Ishikawa (cell line): ENCODE data around the gene KLK14.

Experiments
- CEBPB ChIP-seq: IDR thresholded peaks from 2 replicates; pipeline ENCODE4 v1.6.1; 2012
- CREB1 ChIP-seq: IDR thresholded peaks from 2 replicates; pipeline ENCODE4 v1.6.1; 2012; ENCODE audit warnings: low read depth
- EGR1 ChIP-seq: IDR thresholded peaks from 2 replicates; pipeline ENCODE4 v1.6.1; 2012
- EP300 ChIP-seq: IDR thresholded peaks from 2 replicates; pipeline ENCODE4 v1.6.1; 2012; ENCODE audit warnings: borderline replicate concordance
- FOXM1 ChIP-seq: IDR thresholded peaks from 2 replicates; pipeline ENCODE4 v1.6.1; 2012; ENCODE audit warnings: low read depth, borderline replicate concordance
- NFIC ChIP-seq: IDR thresholded peaks from 2 replicates; pipeline ENCODE4 v1.6.1; 2012
- RAD21 ChIP-seq: IDR thresholded peaks from 2 replicates; pipeline ENCODE4 v1.6.1; 2012; ENCODE audit warnings: low read depth
- TAF1 ChIP-seq: IDR thresholded peaks from 2 replicates; pipeline ENCODE4 v1.6.1; 2012; ENCODE audit warnings: low read depth, mild to moderate bottlenecking
- TCF12 ChIP-seq: IDR thresholded peaks from 2 replicates; pipeline ENCODE4 v1.6.1; 2012; ENCODE audit warnings: low read depth
- TEAD4 ChIP-seq: IDR thresholded peaks from 2 replicates; pipeline ENCODE4 v1.6.1; 2012
- YY1 ChIP-seq: IDR thresholded peaks from 2 replicates; pipeline ENCODE4 v1.6.1; 2012; ENCODE audit warnings: low read depth
- ZBTB7A ChIP-seq: IDR thresholded peaks from 2 replicates; pipeline ENCODE4 v1.6.1; 2012; ENCODE audit warnings: low read depth
- TF ChIP-seq, protein P1 (sequence below): IDR thresholded peaks from 2 replicates; pipeline ENCODE4 v1.6.1; 2012
- TF ChIP-seq, protein P2 (sequence below): IDR thresholded peaks from 2 replicates; pipeline ENCODE4 v1.6.1; 2012
- TF ChIP-seq, protein P3 (sequence below): IDR thresholded peaks from 2 replicates; pipeline ENCODE4 v1.6.1; 2012; ENCODE audit warnings: low read depth, mild to moderate bottlenecking

KLK14 gene

DNA sequence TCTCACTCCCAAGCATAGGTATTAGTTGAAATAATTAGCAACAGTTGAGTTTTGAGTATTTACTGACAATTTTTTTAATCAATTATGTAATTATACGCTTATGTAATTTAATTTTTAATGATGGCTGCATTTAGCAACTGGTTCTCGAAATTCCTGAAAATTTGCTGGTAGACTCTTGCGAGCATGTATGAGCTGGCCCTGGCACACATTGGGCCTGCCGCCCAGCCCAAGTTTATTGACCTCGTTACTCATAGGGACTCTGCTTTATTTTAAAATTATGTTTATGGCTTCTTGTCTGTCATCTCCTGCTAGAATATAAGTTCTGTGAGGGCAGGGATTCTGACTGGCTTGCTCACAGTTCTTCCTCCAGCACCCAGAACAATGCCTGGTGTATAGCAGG, 6.7 kb downstream of the KLK14 start:
- TF ChIP-seq TEAD4: no peak
- TF ChIP-seq YY1: no peak
- TF ChIP-seq CEBPB: no peak
- TF ChIP-seq TCF12: no peak
- TF ChIP-seq, protein P1, sequence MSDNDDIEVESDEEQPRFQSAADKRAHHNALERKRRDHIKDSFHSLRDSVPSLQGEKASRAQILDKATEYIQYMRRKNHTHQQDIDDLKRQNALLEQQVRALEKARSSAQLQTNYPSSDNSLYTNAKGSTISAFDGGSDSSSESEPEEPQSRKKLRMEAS: no peak
- no peak for TF ChIP-seq EP300
- TF ChIP-seq CREB1: no peak
- no peak for TF ChIP-seq RAD21
- no peak for TF ChIP-seq FOXM1
- TF ChIP-seq, protein P2, sequence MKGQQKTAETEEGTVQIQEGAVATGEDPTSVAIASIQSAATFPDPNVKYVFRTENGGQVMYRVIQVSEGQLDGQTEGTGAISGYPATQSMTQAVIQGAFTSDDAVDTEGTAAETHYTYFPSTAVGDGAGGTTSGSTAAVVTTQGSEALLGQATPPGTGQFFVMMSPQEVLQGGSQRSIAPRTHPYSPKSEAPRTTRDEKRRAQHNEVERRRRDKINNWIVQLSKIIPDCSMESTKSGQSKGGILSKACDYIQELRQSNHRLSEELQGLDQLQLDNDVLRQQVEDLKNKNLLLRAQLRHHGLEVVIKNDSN: no peak
- TF ChIP-seq ZBTB7A: no peak
- no peak for TF ChIP-seq TAF1
- no peak for TF ChIP-seq EGR1
- TF ChIP-seq NFIC: no peak
- TF ChIP-seq, protein P3, sequence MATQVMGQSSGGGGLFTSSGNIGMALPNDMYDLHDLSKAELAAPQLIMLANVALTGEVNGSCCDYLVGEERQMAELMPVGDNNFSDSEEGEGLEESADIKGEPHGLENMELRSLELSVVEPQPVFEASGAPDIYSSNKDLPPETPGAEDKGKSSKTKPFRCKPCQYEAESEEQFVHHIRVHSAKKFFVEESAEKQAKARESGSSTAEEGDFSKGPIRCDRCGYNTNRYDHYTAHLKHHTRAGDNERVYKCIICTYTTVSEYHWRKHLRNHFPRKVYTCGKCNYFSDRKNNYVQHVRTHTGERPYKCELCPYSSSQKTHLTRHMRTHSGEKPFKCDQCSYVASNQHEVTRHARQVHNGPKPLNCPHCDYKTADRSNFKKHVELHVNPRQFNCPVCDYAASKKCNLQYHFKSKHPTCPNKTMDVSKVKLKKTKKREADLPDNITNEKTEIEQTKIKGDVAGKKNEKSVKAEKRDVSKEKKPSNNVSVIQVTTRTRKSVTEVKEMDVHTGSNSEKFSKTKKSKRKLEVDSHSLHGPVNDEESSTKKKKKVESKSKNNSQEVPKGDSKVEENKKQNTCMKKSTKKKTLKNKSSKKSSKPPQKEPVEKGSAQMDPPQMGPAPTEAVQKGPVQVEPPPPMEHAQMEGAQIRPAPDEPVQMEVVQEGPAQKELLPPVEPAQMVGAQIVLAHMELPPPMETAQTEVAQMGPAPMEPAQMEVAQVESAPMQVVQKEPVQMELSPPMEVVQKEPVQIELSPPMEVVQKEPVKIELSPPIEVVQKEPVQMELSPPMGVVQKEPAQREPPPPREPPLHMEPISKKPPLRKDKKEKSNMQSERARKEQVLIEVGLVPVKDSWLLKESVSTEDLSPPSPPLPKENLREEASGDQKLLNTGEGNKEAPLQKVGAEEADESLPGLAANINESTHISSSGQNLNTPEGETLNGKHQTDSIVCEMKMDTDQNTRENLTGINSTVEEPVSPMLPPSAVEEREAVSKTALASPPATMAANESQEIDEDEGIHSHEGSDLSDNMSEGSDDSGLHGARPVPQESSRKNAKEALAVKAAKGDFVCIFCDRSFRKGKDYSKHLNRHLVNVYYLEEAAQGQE: no peak

- TF ChIP-seq RAD21 (no peak), EP300 (no peak), EGR1 (no peak), ZBTB7A (no peak), TEAD4 (no peak), NFIC (no peak)
- TF ChIP-seq, protein P1: no peak
These were observed 11.6 kb downstream of the KLK14 start for GRCh38 chr19:51071095-51071405.

GRCh38 chr19:51070334-51071094, 12.2 kb downstream of the KLK14 start:
- TF ChIP-seq CREB1 (no peak), CEBPB (no peak), RAD21 (no peak), NFIC (no peak), YY1 (no peak), EGR1 (no peak)
- TF ChIP-seq, protein P1: no peak
- TF ChIP-seq, protein P3: no peak

DNA sequence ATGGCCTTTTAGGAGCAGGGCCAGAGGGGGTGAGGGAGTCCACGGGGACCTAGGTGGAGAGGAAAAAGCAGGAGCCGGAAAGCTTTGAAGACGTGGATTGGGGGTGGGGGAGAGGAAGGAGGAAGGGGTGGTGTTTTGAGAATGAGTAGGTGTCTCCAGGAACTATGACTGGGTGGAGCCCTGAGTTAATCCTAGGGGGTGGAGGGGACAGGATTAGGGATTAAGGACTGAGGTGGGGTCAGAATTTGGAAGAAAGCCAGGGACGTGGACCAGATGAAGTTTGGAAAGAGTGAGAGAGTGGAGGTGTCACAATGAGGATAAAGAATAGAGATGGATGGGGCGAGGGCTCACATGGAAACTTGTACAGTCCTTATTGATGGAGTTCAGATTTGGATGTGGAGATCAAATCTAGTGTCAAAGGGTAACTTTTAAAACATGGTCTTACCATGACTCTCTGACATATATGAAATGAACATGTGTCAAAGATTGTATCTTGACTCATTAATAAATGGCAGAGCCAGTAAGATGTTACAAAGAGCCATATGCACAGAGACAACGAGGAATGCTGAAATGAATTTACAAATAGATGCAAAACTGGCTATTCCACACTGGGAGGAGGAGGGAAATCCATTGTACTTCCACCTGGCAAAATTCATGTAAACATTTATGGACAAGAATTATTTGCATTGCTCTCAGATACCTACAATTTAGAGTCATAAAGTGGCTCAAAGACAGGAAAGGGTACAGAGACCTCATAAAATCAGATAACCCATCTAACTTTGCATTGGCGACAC, 16.1 kb downstream of the KLK14 start:
- TF ChIP-seq EGR1 (no peak), RAD21 (no peak), ZBTB7A (no peak), CREB1 (no peak), TCF12 (no peak), FOXM1 (no peak), CEBPB (no peak), NFIC (no peak), TAF1 (no peak), EP300 (no peak), YY1 (no peak), TEAD4 (no peak)
- TF ChIP-seq, protein P1: no peak
- TF ChIP-seq, protein P3: no peak
- TF ChIP-seq, protein P2: no peak
